GM23338 (cell line): Measurements from ENCODE around the gene DLEU7. TPM values are rescaled to one million over a fixed set of nuclear protein-coding genes. Genes with fewer than 3 reads are reported as not detected.

Source experiments
- ATAC-seq: fragments of 200-7000 bp; cut with Tn5 transposase; 3 replicates; pipeline ENCODE4 v1.9.1; 2020
- DNase-seq: peaks from one replicate; pipeline ENCODE4 v3.0.0-alpha.2; 2015; ENCODE audit warnings: low spot score
- H2AFZ ChIP-seq: fragments of 200-600 bp; sonication (generic); 2 replicates; pipeline ENCODE4 v1.8.0; 2016; ENCODE audit warnings: antibody characterized with exemption, mild to moderate bottlenecking, moderate library complexity
- H3F3A ChIP-seq: fragments of 200-600 bp; sonication (generic); replicated peaks from 2 replicates; pipeline ENCODE4 v1.8.0; 2017; ENCODE audit warnings: antibody characterized with exemption, mixed run types, low read depth
- H3K27ac ChIP-seq: fragments of 200-600 bp; sonication (generic); 2 replicates; pipeline ENCODE4 v1.6.1; 2016; ENCODE audit warnings: low read depth
- H3K27me3 ChIP-seq: fragments of 200-600 bp; sonication (generic); 2 replicates; pipeline ENCODE4 v1.8.0; 2016; ENCODE audit warnings: mild to moderate bottlenecking, mixed run types, moderate library complexity; ENCODE audit not compliant: insufficient read depth
- H3K36me3 ChIP-seq: fragments of 200-600 bp; sonication (generic); 2 replicates; pipeline ENCODE4 v1.8.0; 2016; ENCODE audit warnings: mild to moderate bottlenecking; ENCODE audit not compliant: insufficient read depth
- H3K4me1 ChIP-seq: fragments of 200-600 bp; sonication (generic); 2 replicates; pipeline ENCODE4 v1.8.0; 2016; ENCODE audit warnings: mild to moderate bottlenecking, moderate library complexity; ENCODE audit not compliant: insufficient read depth
- H3K4me2 ChIP-seq: fragments of 200-600 bp; sonication (generic); 2 replicates; pipeline ENCODE4 v1.7.1; 2017; ENCODE audit warnings: mixed run types
- H3K4me3 ChIP-seq: fragments of 200-600 bp; sonication (generic); 2 replicates; pipeline ENCODE4 v1.6.1; 2016; ENCODE audit warnings: mixed run types
- H3K79me2 ChIP-seq: fragments of 200-600 bp; sonication (generic); replicated peaks from 2 replicates; pipeline ENCODE4 v1.8.0; 2017; ENCODE audit warnings: mild to moderate bottlenecking; ENCODE audit not compliant: insufficient read depth
- H3K9me2 ChIP-seq: fragments of 200-600 bp; sonication (generic); 2 replicates; pipeline ENCODE4 v1.8.0; 2017; ENCODE audit not compliant: insufficient read depth
- H4K20me1 ChIP-seq: fragments of 200-600 bp; sonication (generic); replicated peaks from 2 replicates; pipeline ENCODE4 v1.8.0; 2017; ENCODE audit warnings: mild to moderate bottlenecking; ENCODE audit not compliant: insufficient read depth
- H3K27ac Mint-ChIP-seq: 2 replicates; pipeline ENCODE4 v1.8.0; 2020; ENCODE audit warnings: inconsistent platforms, mild to moderate bottlenecking, moderate library complexity, mixed read lengths
- H3K27me3 Mint-ChIP-seq: 3 replicates; pipeline ENCODE4 v1.8.0; 2022; ENCODE audit warnings: low read depth, mild to moderate bottlenecking, moderate library complexity, mixed read lengths, inconsistent platforms; ENCODE audit not compliant: insufficient read depth, poor library complexity
- H3K36me3 Mint-ChIP-seq: 3 replicates; pipeline ENCODE4 v1.8.0; 2021; ENCODE audit warnings: low read depth, mild to moderate bottlenecking, inconsistent platforms, moderate library complexity, mixed read lengths
- H3K4me1 Mint-ChIP-seq: 3 replicates; pipeline ENCODE4 v1.8.0; 2020; ENCODE audit warnings: mild to moderate bottlenecking, inconsistent platforms, mixed read lengths
- H3K4me3 Mint-ChIP-seq: 3 replicates; pipeline ENCODE4 v1.8.0; 2021; ENCODE audit warnings: moderate library complexity, mild to moderate bottlenecking, inconsistent platforms, mixed read lengths
- H3K9me3 Mint-ChIP-seq: 3 replicates; pipeline ENCODE4 v1.8.0; 2020; ENCODE audit warnings: moderate library complexity, mild to moderate bottlenecking, inconsistent platforms, mixed read lengths
- EZH2 ChIP-seq: fragments of 200-600 bp; sonication (generic); IDR thresholded peaks from one replicate; pipeline ENCODE4 v1.8.0; 2017; ENCODE audit warnings: antibody characterized with exemption, mild to moderate bottlenecking, low read depth; ENCODE audit not compliant: unreplicated experiment
- EZH2phosphoT487 ChIP-seq: fragments of 200-600 bp; sonication (generic); IDR thresholded peaks from one replicate; pipeline ENCODE4 v1.8.1; 2018; ENCODE audit warnings: antibody characterized with exemption; ENCODE audit not compliant: unreplicated experiment
- STAT1 ChIP-seq: IDR thresholded peaks from one replicate; pipeline ENCODE4 v1.6.1; 2016; ENCODE audit warnings: antibody characterized with exemption; ENCODE audit not compliant: unreplicated experiment
- polyA plus RNA-seq: library from polyadenylated mRNA; unstranded; fragments of >200 nt; fragmentation: Nextera tagmentation; extraction: Ambion mirVana; gene quantifications from 2 replicates; pipeline ENCODE4 v1.2.1, GENCODE V29; 2016
- total RNA-seq: library from RNA; depleted of rRNA; stranded (reverse); fragments of >200 nt; shearing (Covaris generic); gene quantifications from 2 replicates; pipeline ENCODE4 v1.2.3, GENCODE V29; 2014
- TF ChIP-seq, protein P1 (sequence below): IDR thresholded peaks from one replicate; pipeline ENCODE4 v1.6.1; 2018; ENCODE audit warnings: antibody characterized with exemption; ENCODE audit not compliant: unreplicated experiment
- TF ChIP-seq, protein P2 (sequence below), 2 experiments: fragments of 200-600 bp in 1 of 2; sonication (generic) in 1 of 2; conservative IDR thresholded peaks; 2 replicates each; pipeline versions ENCODE4 v1.5.1 to v1.6.1; 2016 to 2017; ENCODE audit warnings: antibody characterized with exemption in 2 of 2, low read depth in 2 of 2, mild to moderate bottlenecking in 2 of 2, moderate library complexity in 1 of 2
- TF ChIP-seq, protein P3 (sequence below): IDR thresholded peaks from 2 replicates; pipeline ENCODE4 v1.6.1; 2016; ENCODE audit warnings: antibody characterized with exemption

Gene DLEU7
- total and polyA plus RNA-seq, 2 experiments from 2014 or later = 8.7 to 11.6 TPM

DNA sequence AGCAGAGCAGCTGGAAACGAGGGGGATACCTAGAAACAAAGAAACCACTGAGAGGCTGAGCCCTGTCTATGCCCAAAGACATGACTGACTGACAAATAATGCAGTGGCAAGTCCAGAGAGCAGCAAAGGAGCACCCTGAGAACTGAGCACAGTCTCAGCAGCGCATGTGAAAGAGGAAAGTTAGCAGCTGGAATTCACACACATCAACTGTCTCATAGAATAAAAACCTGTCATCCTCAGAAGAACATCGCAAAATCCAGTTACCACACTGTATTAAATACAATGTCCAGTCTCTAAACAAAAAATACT lies 24.1 kb upstream of the DLEU7 start (continued):
- TF ChIP-seq, protein P1, sequence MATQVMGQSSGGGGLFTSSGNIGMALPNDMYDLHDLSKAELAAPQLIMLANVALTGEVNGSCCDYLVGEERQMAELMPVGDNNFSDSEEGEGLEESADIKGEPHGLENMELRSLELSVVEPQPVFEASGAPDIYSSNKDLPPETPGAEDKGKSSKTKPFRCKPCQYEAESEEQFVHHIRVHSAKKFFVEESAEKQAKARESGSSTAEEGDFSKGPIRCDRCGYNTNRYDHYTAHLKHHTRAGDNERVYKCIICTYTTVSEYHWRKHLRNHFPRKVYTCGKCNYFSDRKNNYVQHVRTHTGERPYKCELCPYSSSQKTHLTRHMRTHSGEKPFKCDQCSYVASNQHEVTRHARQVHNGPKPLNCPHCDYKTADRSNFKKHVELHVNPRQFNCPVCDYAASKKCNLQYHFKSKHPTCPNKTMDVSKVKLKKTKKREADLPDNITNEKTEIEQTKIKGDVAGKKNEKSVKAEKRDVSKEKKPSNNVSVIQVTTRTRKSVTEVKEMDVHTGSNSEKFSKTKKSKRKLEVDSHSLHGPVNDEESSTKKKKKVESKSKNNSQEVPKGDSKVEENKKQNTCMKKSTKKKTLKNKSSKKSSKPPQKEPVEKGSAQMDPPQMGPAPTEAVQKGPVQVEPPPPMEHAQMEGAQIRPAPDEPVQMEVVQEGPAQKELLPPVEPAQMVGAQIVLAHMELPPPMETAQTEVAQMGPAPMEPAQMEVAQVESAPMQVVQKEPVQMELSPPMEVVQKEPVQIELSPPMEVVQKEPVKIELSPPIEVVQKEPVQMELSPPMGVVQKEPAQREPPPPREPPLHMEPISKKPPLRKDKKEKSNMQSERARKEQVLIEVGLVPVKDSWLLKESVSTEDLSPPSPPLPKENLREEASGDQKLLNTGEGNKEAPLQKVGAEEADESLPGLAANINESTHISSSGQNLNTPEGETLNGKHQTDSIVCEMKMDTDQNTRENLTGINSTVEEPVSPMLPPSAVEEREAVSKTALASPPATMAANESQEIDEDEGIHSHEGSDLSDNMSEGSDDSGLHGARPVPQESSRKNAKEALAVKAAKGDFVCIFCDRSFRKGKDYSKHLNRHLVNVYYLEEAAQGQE = no peak
- TF ChIP-seq EZH2phosphoT487 = no peak

DNA sequence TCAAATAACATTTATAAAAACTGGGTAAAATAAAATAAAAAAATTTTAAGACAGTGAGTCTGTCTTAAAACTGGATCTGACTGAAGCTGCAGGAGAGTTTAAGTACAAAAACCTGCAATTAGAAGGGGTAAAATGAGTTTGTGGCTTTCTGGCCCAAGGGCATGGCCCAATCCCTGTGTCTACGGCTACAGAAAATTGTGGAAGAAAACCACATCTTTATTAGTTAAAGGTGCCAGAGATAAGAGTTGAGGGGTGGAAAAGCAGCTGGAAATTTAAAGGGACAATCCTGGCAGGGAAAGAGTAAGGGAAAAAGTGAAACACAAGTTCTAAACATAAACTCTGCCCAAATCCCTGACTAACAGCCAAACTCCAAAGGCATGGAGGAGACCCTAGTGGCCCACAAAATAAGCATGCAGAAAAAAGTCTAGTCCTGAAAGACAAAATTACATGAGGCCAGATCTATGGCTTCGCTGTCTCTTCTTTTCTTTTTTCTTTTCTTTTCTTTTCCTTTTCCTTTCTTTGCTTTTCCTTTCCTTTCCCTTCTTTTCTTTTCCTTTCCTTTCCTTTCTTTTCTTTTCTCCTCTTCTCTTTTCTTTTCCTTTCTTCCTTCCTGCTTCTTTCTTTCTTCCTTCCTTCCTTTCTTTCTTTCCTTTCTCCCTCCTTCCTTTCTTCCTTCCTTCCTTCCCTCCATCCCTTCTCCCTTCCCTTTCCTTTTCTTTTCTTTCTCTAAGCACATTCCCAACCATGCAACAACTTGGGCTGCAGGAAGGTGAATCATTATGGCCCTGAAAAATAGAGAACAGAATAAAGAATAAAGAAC lies 23.5 kb upstream of the DLEU7 start:
- no peak overlapping the region for H3K4me3 ChIP-seq
- H3K36me3 ChIP-seq = no peaks in the 10 kb centered on the region
- Mint-ChIP-seq H3K36me3 (no peaks in the 10 kb centered on the region; the same call in 2 of the 3 replicates), H3K9me3 (no peaks in the 10 kb centered on the region), H3K27me3 (no peaks in the 10 kb centered on the region), H3K4me3 (no peak overlapping the region), H3K4me1 (peaks cover 6% of the 10 kb centered on the region; the same call in 2 of the 3 replicates), H3K27ac (no peak overlapping the region)
- TF ChIP-seq, protein P2, sequence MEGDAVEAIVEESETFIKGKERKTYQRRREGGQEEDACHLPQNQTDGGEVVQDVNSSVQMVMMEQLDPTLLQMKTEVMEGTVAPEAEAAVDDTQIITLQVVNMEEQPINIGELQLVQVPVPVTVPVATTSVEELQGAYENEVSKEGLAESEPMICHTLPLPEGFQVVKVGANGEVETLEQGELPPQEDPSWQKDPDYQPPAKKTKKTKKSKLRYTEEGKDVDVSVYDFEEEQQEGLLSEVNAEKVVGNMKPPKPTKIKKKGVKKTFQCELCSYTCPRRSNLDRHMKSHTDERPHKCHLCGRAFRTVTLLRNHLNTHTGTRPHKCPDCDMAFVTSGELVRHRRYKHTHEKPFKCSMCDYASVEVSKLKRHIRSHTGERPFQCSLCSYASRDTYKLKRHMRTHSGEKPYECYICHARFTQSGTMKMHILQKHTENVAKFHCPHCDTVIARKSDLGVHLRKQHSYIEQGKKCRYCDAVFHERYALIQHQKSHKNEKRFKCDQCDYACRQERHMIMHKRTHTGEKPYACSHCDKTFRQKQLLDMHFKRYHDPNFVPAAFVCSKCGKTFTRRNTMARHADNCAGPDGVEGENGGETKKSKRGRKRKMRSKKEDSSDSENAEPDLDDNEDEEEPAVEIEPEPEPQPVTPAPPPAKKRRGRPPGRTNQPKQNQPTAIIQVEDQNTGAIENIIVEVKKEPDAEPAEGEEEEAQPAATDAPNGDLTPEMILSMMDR (conservative IDR thresholded peaks at IDR 0.05; ENCODE audit: low read depth in 2 of 2) = no peak
- H3F3A ChIP-seq = no peaks in the 10 kb centered on the region
- H3K27me3 ChIP-seq = no peaks in the 10 kb centered on the region
- no peak for DNase-seq
- H2AFZ ChIP-seq = peak overlapping the region; percentile 89; the same call in 1 of the 2 replicates
- peaks cover 7% of the 10 kb centered on the region for H3K4me1 ChIP-seq
- H4K20me1 ChIP-seq = no peaks in the 10 kb centered on the region
- no peaks in the 10 kb centered on the region for H3K79me2 ChIP-seq
- H3K4me2 ChIP-seq = no peak overlapping the region
- ATAC-seq = no peak
- no peak overlapping the region for H3K27ac ChIP-seq
- no peaks in the 10 kb centered on the region for H3K9me2 ChIP-seq

DNA sequence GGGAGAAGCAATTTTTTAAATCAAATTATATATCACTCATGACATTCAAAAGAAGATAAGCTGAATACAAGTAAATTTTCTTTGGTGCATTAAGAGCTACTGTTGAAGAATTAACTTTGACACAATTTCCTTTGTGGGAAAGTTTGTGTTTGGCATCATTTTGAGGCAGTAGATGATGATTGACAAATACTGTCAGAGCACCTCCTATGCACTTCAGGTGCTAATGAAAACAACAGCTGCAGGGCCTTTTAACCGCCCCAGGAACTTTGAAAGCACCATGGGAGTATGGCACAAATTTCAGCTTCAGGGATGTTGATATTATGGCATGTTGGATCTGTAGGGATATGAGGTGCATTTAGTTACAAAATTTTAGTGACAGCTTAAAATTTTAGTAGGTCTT lies 21.0 kb upstream of the DLEU7 start:
- Histone ChIP-seq H3K27ac (no peak overlapping the region), H3K79me2 (no peaks in the 10 kb centered on the region), H3F3A (no peaks in the 10 kb centered on the region), H3K9me2 (peaks cover 4% of the 10 kb centered on the region), H3K4me1 (peaks cover 7% of the 10 kb centered on the region), H3K4me3 (no peak overlapping the region), H2AFZ (no peak overlapping the region), H3K4me2 (no peak overlapping the region), H4K20me1 (no peaks in the 10 kb centered on the region), H3K36me3 (peaks cover 4% of the 10 kb centered on the region; the same call in 1 of the 2 replicates), H3K27me3 (no peaks in the 10 kb centered on the region)
- Mint-ChIP-seq H3K27ac (no peak overlapping the region), H3K9me3 (peaks cover 10% of the 10 kb centered on the region; the same call in 1 of the 3 replicates), H3K4me1 (peaks cover 6% of the 10 kb centered on the region; the same call in 2 of the 3 replicates), H3K36me3 (no peaks in the 10 kb centered on the region; the same call in 2 of the 3 replicates), H3K4me3 (no peak overlapping the region), H3K27me3 (no peaks in the 10 kb centered on the region)
- ATAC-seq (no peak), DNase-seq (no peak)
- TF ChIP-seq STAT1 (no peak), EZH2 (no peak)
- TF ChIP-seq, protein P3, sequence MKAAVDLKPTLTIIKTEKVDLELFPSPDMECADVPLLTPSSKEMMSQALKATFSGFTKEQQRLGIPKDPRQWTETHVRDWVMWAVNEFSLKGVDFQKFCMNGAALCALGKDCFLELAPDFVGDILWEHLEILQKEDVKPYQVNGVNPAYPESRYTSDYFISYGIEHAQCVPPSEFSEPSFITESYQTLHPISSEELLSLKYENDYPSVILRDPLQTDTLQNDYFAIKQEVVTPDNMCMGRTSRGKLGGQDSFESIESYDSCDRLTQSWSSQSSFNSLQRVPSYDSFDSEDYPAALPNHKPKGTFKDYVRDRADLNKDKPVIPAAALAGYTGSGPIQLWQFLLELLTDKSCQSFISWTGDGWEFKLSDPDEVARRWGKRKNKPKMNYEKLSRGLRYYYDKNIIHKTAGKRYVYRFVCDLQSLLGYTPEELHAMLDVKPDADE = no peak
